Measurements from ENCODE around the gene COL25A1.

- no peak for TF ChIP-seq CTCF (conservative IDR thresholded peaks at IDR 0.05)
- no peak for TF ChIP-seq ZFX (IDR thresholded peaks at IDR 0.05)
Measured at GRCh38 chr4:109294468-109295020, 7.9 kb downstream of the COL25A1 start.
